A549 (cell line): Measurements from ENCODE around the gene ZNF511.

Experiments used
- CTCF ChIP-seq: fragments of >200 bp; sonication (Bioruptor Twin); formaldehyde crosslinking; IDR thresholded peaks from 3 replicates; pipeline ENCODE4 v1.5.1; 2016
- FOSL2 ChIP-seq, 2 experiments: fragments of 450-650 bp in 1 of 2; fragments of >200 bp in 1 of 2; sonication (Bioruptor Twin) in 1 of 2; formaldehyde crosslinking; IDR thresholded peaks; 2 replicates each; pipeline versions ENCODE4 v1.5.0 to v1.6.1; 2016 to 2020; ENCODE audit warnings: mild to moderate bottlenecking in 1 of 2, moderate library complexity in 1 of 2
- POLR2A ChIP-seq: IDR thresholded peaks from 2 replicates; pipeline ENCODE4 v1.6.1; 2012; ENCODE audit warnings: mild to moderate bottlenecking, low read length
- RCOR1 ChIP-seq: fragments of 150-350 bp; IDR thresholded peaks from 2 replicates; pipeline ENCODE4 v1.6.1; 2014; ENCODE audit warnings: antibody characterized with exemption, low read length, low read depth
- REST ChIP-seq: fragments of 200-600 bp; sonication (generic); IDR thresholded peaks from 2 replicates; pipeline ENCODE4 v1.6.1; 2016; ENCODE audit warnings: antibody characterized with exemption, mild to moderate bottlenecking, moderate library complexity

DNA sequence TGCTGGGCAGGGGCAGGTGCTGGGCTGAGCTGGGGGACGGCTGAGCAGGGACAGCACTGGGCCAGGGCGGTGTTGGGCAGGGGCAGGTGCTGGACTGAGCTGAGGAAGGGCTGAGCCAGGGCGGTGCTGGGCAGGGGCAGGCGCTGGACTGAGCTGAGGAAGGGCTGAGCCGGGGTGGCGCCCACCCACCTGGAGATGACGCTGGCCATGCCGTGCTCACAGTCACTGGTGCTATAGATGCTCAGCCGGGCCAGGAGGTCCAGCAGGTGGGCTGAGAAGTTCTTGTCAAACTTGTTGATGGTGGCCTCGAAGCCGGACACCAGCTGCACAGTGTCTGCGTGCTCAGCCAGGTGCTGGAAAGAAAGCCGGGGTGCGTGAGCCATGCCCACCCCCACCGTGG, 27.6 kb upstream of the ZNF511 start:
- TF ChIP-seq POLR2A, result no peak
- TF ChIP-seq RCOR1, result no peak
- TF ChIP-seq REST, result no peak
- TF ChIP-seq FOSL2 (IDR thresholded peaks at IDR 0.05), result no peak
- no peak for TF ChIP-seq FOSL2 (CRISPR knock-in tag; IDR thresholded peaks at IDR 0.05)
- TF ChIP-seq CTCF, result no peak
